KOPT-K1 (cell line): Measurements from ENCODE around the gene NDUFV1.
"Not testable (repeated sequence)": the region's sequence is repeated elsewhere in the genome, so short reads cannot be mapped to it uniquely, and the experiment has no call there.

Experiments
- H3K27ac ChIP-seq: fragments of 200-600 bp; sonication (generic); 2 replicates; pipeline ENCODE4 v1.5.1; 2016; ENCODE audit warnings: antibody characterized with exemption, mild to moderate bottlenecking, low read depth, low read length; ENCODE audit not compliant: poor library complexity, severe bottlenecking
- H3K36me3 ChIP-seq: fragments of 200-600 bp; sonication (generic); 2 replicates; pipeline ENCODE4 v1.5.1; 2017; ENCODE audit warnings: antibody characterized with exemption, mild to moderate bottlenecking, low read length, moderate library complexity; ENCODE audit not compliant: insufficient read depth
- H3K9me3 ChIP-seq: fragments of 200-600 bp; sonication (generic); 2 replicates; pipeline ENCODE4 v1.5.1; 2017; ENCODE audit warnings: antibody characterized with exemption, low read length, mild to moderate bottlenecking; ENCODE audit not compliant: insufficient read depth, poor library complexity, severe bottlenecking

Gene NDUFV1

DNA sequence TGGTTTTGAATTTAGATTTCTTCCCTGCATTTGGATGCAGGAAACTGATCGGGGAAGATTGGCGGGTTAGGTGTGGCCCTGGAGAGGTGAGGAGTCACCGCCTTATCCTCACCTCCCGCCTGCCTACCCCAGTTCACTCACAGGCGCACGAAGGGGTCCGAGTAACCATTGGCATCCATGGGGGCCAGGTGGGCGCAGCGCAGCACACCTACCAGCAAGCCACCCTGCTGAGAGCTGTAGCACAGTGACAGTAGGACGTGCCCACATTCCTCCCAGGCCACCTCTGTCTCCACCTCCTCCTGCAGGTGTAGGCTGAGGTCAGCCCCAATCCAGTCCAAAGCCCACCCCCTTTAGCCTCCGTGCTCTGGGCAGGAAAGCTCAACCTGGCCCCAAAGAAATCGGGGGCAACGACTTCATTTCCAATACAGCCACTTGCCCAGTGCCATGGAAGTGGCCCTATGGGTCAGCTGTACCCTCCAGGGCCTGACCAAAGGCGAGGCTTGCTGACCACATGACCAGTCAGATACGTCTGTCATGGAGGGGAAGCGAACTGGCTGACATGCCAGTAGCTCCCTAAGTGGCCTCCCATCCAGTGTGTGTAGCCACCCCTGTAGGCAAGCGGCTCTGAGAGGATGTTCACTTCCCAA is 6.7 kb downstream of the NDUFV1 start:
- H3K36me3 ChIP-seq: peaks cover 51% of the 10 kb centered on the region
- H3K27ac ChIP-seq: peak overlapping the region; percentile 87
- H3K9me3 ChIP-seq: no peaks in the 10 kb centered on the region

DNA sequence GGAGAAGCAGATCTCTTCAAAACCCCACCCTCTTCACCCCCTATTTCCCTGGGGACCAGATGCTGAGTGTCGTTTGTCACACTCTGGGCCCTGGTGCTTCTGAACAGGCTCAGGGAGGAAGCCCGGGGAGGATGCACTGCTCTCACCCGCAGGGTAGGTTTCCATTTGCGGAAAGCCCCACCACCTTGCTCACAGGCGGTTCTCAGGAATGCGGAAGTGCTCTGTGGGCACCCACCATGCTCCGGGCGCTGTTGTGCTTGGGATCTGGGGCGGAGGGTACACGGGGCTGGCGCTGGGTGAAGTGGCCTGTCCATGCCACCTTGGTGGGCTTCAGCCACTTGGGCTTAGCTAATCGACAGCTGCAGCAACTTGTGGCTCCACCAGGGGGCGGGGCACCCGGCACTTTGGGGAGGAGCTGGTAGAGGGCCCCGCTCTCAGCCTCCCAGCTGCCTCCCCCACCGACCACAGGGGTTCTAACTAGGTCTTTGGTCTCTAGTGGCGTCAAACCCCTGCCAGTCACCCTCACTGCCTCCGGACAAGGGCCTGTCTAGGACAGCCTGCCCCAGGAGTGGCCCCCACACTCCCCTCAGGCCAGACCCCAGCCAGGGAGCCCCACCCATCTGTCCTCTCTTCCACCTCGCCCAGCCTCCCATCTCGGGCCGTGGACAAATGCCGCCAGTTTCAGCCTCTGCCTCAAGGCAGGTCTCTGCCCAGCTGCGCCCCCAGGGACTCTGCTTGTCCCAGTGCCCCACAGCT is 7.4 kb downstream of the NDUFV1 start:
- H3K36me3 ChIP-seq: peaks cover 44% of the 10 kb centered on the region
- peak overlapping the region; percentile 87 for H3K27ac ChIP-seq
- H3K9me3 ChIP-seq: no peaks in the 10 kb centered on the region

DNA sequence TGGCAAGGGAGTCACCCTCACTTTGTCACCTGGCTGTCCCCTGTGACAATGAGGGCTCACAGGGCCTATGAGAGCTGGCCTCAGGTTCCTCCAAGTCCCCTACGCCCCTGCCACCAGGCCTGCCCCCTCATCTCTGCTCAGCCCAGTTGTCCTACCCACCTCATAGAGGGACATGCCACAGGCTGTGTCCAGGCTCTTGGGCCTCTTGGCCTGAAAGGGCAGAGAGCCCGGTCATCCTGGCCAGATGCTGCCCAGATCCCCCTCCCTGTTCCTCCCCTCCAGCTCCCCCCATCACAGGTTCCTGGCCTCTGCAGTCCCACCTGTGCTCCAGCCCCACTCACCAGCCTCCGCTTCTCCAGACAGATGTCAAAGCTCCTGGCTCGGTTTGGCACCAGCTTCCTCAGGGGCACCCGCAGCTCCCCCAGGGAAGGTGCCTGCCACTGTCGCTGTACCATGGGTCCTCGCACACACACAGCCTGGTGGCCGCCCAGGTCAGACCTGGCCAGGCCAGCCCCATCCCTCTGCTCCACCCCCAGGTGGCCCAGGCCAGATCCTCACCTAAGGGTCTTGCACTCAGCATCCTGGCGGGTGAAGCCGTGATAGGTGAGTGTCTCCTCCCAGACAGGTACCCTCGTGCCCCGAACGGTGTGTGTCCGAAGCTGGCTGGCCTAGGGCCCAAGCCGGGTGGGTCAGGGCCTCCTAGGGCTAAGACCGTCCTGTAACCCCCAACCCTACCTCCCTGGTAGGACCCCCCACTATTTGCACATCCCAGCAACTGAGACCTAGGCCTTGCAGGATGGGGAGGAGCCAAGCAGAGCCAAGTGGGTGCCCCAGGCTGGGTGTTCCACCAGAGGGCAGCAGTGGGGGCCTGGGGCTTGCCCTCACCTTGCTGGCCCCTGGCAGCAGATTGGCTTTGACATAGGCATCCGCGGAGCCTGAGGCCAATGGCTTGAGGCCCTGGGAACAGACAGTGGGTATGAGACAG is 8.3 kb downstream of the NDUFV1 start:
- peak overlapping the region; percentile 87 for H3K27ac ChIP-seq

DNA sequence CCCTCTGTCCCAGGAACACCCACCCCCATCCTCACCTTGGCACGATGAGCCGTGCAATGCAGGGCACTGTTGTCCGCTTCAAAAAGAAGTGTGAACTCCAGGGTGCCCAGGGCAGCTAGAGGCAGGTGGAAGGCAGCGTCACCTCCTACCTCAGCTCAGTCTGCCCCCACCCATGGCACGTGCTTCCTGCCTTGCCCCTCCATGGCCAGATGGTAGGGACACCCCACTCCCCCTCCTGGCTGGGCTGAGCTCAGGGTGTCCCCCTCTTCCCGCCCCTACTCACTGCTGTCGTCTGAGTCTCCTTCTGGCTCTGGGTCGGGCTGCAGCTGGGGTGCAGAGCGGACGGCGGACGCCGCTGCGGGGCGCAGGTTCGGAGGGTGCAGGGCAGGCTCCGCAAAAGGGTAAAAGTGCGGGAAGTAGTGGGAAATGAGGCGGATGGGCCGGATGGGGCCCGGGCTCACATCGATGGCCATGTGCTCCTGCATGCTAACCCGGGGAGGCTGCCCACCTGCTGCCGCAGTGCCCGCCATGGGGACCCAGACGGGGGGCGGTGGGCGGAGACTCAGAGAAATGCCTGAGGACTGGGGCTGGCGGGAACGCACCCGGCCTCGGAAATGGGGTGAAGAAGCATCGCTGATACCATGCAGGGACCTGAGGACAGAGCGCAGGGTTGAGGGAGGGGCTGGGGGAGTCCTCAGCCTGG is 9.1 kb downstream of the NDUFV1 start:
- Histone ChIP-seq H3K9me3 (no peaks in the 10 kb centered on the region), H3K36me3 (peaks cover 27% of the 10 kb centered on the region), H3K27ac (peak overlapping the region; percentile 43)

More for the DNA sequence above, 8.3 kb downstream of the NDUFV1 start:
- Histone ChIP-seq H3K36me3 (peaks cover 35% of the 10 kb centered on the region), H3K9me3 (no peaks in the 10 kb centered on the region)

GRCh38 chr11:67616431-67617242 is 9.9 kb downstream of the NDUFV1 start:
- Histone ChIP-seq H3K36me3 (peaks cover 19% of the 10 kb centered on the region), H3K9me3 (no peaks in the 10 kb centered on the region), H3K27ac (peak overlapping the region; percentile 43)

GRCh38 chr11:67617243-67617953 is 10.7 kb downstream of the NDUFV1 start:
- peaks cover 12% of the 10 kb centered on the region for H3K36me3 ChIP-seq
- no peaks in the 10 kb centered on the region for H3K9me3 ChIP-seq
- H3K27ac ChIP-seq: peak overlapping the region; percentile 34

DNA sequence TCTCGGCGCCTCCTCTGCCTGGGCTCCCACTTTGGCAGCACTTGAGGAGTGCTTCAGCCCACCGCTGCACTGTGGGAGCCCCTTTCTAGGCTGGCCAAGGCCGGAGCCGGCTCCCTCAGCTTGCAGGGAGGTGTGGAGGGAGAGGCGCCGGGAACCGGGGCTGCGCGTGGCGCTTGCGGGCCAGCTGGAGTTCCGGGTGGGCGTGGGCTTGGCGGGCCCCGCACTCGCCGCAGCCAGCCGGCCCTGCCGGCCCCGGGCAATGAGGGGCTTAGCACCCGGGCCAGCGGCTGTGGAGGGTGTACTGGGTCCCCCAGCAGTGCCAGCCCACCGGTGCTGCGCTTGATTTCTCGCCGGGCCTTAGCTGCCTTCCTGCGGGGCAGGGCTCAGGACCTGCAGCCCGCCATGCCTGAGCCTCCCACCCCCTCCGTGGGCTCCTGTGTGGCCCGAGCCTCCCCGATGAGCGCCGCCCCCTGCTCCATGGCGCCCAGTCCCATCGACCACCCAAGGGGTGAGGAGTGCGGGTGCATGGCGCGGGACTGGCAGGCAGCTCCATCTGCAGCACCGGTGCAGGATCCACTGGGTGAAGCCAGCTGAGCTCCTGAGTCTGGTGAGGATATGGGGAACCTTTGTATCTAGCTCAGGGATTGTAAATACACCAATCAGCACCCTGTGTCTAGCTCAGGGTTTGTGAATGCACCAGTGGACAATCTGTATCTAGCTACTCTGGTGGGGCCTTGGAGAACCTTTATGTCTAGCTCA is 12.3 kb downstream of the NDUFV1 start:
- not testable (repeated sequence) for H3K27ac ChIP-seq, H3K36me3 ChIP-seq, H3K9me3 ChIP-seq

DNA sequence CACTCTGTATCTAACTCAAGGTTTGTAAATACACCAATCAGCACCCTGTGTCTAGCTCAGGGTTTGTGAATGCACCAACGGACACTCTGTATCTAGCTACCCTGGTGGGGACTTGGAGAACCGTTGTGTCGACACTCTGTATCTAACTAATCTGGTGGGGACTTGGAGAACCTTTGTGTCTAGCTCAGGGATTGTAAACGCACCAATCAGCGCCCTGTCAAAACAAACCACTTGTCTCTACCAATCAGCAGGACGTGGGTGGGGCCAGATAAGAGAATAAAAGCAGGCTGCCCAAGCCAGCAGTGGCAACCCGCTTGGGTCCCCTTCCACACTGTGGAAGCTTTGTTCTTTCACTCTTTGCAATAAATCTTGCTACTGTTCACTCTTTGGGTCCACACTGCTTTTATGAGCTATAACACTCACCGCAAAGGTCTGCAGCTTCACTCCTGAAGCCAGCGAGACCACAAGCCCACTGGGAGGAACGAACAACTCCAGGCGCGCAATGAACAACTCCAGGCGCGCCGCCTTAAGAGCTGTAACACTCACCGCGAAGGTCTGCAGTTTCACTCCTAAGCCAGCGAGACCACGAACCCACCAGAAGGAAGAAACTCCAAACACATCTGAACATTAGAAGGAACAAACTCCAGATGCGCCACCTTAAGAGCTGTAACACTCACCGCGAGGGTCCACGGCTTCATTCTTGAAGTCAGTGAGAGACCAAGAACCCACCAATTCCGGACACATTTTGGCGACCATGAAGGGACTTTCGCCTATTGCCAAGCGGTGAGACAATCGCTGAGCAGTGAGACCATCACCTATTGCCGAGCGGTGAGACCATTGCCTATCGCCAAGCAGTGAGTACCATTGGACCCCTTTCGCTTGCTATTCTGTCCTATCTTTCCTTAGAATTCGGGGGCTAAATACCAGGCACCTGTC is 13.2 kb downstream of the NDUFV1 start:
- H3K9me3 ChIP-seq, H3K36me3 ChIP-seq, H3K27ac ChIP-seq: not testable (repeated sequence)

- not testable (repeated sequence) for H3K27ac ChIP-seq, H3K36me3 ChIP-seq, H3K9me3 ChIP-seq
Measured at GRCh38 chr11:67620621-67621020, 13.9 kb downstream of the NDUFV1 start.

DNA sequence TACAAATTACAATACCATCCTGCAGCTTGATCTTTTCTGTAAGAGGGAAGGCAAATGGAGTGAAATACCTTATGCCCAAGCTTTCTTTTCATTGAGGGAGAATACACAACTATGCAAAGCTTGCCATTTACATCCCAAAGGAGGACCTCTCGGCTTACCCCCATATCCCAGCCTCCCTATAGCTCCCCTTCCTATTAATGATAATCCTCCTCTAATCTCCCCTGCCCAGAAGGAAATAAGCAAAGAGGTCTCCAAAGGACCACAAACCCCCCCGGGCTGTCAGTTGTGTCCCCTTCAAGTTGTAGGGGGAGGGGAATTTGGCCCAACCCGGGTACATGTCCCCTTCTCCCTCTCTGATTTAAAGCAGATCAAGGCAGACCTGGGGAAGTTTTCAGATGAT is 15.2 kb downstream of the NDUFV1 start:
- H3K27ac ChIP-seq, H3K9me3 ChIP-seq: not testable (repeated sequence)

GRCh38 chr11:67622905-67623304 is 16.2 kb downstream of the NDUFV1 start:
- not testable (repeated sequence) for H3K27ac ChIP-seq, H3K9me3 ChIP-seq, H3K36me3 ChIP-seq

More for the DNA sequence above, 15.2 kb downstream of the NDUFV1 start:
- H3K36me3 ChIP-seq: not testable (repeated sequence)

- H3K9me3 ChIP-seq, H3K36me3 ChIP-seq, H3K27ac ChIP-seq: not testable (repeated sequence)
Measured at GRCh38 chr11:67623795-67624194, 17.1 kb downstream of the NDUFV1 start.
